CD14-positive monocyte (primary cell): ENCODE data around the gene ZNF608. TPM values are rescaled to one million over a fixed set of nuclear protein-coding genes. Genes with fewer than 3 reads are reported as not detected.

Experiments used
- DNase-seq, 3 donors: peaks; one replicate each; pipeline ENCODE4 v3.0.0-alpha.2; 2011 to 2022
- H2AFZ ChIP-seq: 2 replicates; pipeline ENCODE4 v1.6.0; 2012; ENCODE audit warnings: mild to moderate bottlenecking, low read depth, low read length, inconsistent platforms; ENCODE audit not compliant: insufficient read depth, poor library complexity, severe bottlenecking
- H3K27ac ChIP-seq, 2 donors: 1 replicate in 1 of 2; 2 replicates in 1 of 2; pipeline ENCODE4 v1.5.1; 2012 to 2013; ENCODE audit warnings: low read length in 2 of 2, control low read depth in 1 of 2, inconsistent platforms in 1 of 2, low read depth in 1 of 2, mild to moderate bottlenecking in 1 of 2
- H3K27me3 ChIP-seq, 2 donors: one replicate each; pipeline versions ENCODE4 v1.6.0 to v1.6.1; 2011 to 2013; ENCODE audit warnings: low read length in 2 of 2; ENCODE audit not compliant: control insufficient read depth in 2 of 2, insufficient read depth in 2 of 2
- H3K36me3 ChIP-seq, 2 donors: replicated peaks in 1 of 2; 1 replicate in 1 of 2; 2 replicates in 1 of 2; pipeline versions ENCODE4 v1.5.1 to v1.6.1; 2012 to 2013; ENCODE audit warnings: low read length in 2 of 2, control low read depth in 1 of 2, inconsistent platforms in 1 of 2, mild to moderate bottlenecking in 1 of 2; ENCODE audit not compliant: insufficient read depth in 2 of 2, control insufficient read depth in 1 of 2
- H3K4me1 ChIP-seq, 2 donors: 1 replicate in 1 of 2; 2 replicates in 1 of 2; pipeline versions ENCODE4 v1.5.1 to v1.6.1; 2012 to 2013; ENCODE audit warnings: low read length in 2 of 2, control low read depth in 1 of 2, inconsistent platforms in 1 of 2, mild to moderate bottlenecking in 1 of 2, moderate library complexity in 1 of 2; ENCODE audit not compliant: insufficient read depth in 2 of 2, control insufficient read depth in 1 of 2
- H3K4me2 ChIP-seq: replicated peaks from 2 replicates; pipeline ENCODE3; 2012; ENCODE audit warnings: low read length, moderate library complexity, mild to moderate bottlenecking; ENCODE audit not compliant: poor library complexity, severe bottlenecking; ENCODE audit errors: extremely low read depth
- H3K4me3 ChIP-seq, 3 experiments: fragments of 200-600 bp in 1 of 3; sonication (generic) in 1 of 3; replicated peaks in 1 of 3; 1 replicate in 2 of 3; 2 replicates in 1 of 3; pipeline ENCODE4 v1.5.1; 2011 to 2013; ENCODE audit warnings: low read length in 3 of 3, mild to moderate bottlenecking in 3 of 3, control low read depth in 2 of 3, low read depth in 2 of 3, inconsistent platforms in 1 of 3, moderate library complexity in 1 of 3
- H3K79me2 ChIP-seq: 2 replicates; pipeline ENCODE4 v1.6.0; 2012; ENCODE audit warnings: mild to moderate bottlenecking, control low read depth, inconsistent platforms, low read length, moderate library complexity; ENCODE audit not compliant: insufficient read depth
- H3K9ac ChIP-seq: 2 replicates; pipeline ENCODE4 v1.6.0; 2017; ENCODE audit warnings: low read length, mild to moderate bottlenecking; ENCODE audit not compliant: insufficient read depth, poor library complexity, severe bottlenecking
- H3K9me3 ChIP-seq, 2 donors: replicated peaks in 1 of 2; 1 replicate in 1 of 2; 2 replicates in 1 of 2; pipeline versions ENCODE4 v1.5.1 to v1.6.1; 2012 to 2013; ENCODE audit warnings: low read length in 2 of 2, control low read depth in 1 of 2; ENCODE audit not compliant: control insufficient read depth in 1 of 2, insufficient read depth in 1 of 2
- H4K20me1 ChIP-seq: 2 replicates; pipeline ENCODE4 v1.6.0; 2012; ENCODE audit warnings: mild to moderate bottlenecking, low read length, control low read depth, moderate library complexity; ENCODE audit not compliant: insufficient read depth
- H3K27ac Mint-ChIP-seq, 7 donors: one replicate each; pipeline ENCODE4 v1.8.0; 2020; ENCODE audit warnings: mild to moderate bottlenecking in 7 of 7, mixed read lengths in 7 of 7, moderate library complexity in 6 of 7, inconsistent platforms in 2 of 7
- H3K27me3 Mint-ChIP-seq, 3 donors: one replicate each; pipeline ENCODE4 v1.8.0; 2021 to 2022; ENCODE audit warnings: low read depth in 3 of 3, mild to moderate bottlenecking in 3 of 3, mixed read lengths in 3 of 3, moderate library complexity in 3 of 3, inconsistent platforms in 1 of 3
- H3K36me3 Mint-ChIP-seq, 2 donors: one replicate each; pipeline ENCODE4 v1.8.0; 2020; ENCODE audit warnings: mixed read lengths in 2 of 2, inconsistent platforms in 1 of 2, mild to moderate bottlenecking in 1 of 2
- H3K4me1 Mint-ChIP-seq: one replicate; pipeline ENCODE4 v1.8.0; 2020; ENCODE audit warnings: mild to moderate bottlenecking, mixed read lengths
- H3K4me3 Mint-ChIP-seq, 2 donors: one replicate each; pipeline ENCODE4 v1.8.0; 2020; ENCODE audit warnings: mild to moderate bottlenecking in 2 of 2, mixed read lengths in 2 of 2, moderate library complexity in 1 of 2
- H3K9me3 Mint-ChIP-seq, 7 donors: one replicate each; pipeline ENCODE4 v1.8.0; 2020 to 2022; ENCODE audit warnings: mixed read lengths in 7 of 7, mild to moderate bottlenecking in 6 of 7, moderate library complexity in 6 of 7, inconsistent platforms in 2 of 7
- WGBS: methylation state at CpG from one replicate; pipeline ENCODE4 v1.1.5; 2013; ENCODE audit warnings: missing lambda C conversion rate; ENCODE audit not compliant: insufficient coverage; 5-methylcytosine and 5-hydroxymethylcytosine counted together
- intact Hi-C, 2 donors: fragments of 100-400 bp; cut with micrococcal nuclease; formaldehyde crosslinking; loops; one replicate each; pipeline versions ENCODE4 v1.15.0 to v1.15.1; 2023
- polyA plus RNA-seq, 3 donors: library from polyadenylated mRNA; depleted of rRNA in 1 of 3; unstranded in 2 of 3; stranded (reverse) in 1 of 3; fragments of 300-500 nt in 2 of 3; fragments of >200 nt in 1 of 3; fragmentation: Illumina TruSeq in 2 of 3; gene quantifications; 1 replicate in 2 of 3; 2 replicates in 1 of 3; pipeline ENCODE4 v1.2.3, GENCODE V29; 2012 to 2021
- TF ChIP-seq, protein P1 (sequence below): fragments of 200-600 bp; IDR thresholded peaks from one replicate; pipeline ENCODE4 v1.8.0; 2022; ENCODE audit warnings: antibody characterized with exemption, mild to moderate bottlenecking

The ZNF608 gene
- polyA plus RNA-seq, 3 donors, result 0.05 TPM; not detected in 2

DNA sequence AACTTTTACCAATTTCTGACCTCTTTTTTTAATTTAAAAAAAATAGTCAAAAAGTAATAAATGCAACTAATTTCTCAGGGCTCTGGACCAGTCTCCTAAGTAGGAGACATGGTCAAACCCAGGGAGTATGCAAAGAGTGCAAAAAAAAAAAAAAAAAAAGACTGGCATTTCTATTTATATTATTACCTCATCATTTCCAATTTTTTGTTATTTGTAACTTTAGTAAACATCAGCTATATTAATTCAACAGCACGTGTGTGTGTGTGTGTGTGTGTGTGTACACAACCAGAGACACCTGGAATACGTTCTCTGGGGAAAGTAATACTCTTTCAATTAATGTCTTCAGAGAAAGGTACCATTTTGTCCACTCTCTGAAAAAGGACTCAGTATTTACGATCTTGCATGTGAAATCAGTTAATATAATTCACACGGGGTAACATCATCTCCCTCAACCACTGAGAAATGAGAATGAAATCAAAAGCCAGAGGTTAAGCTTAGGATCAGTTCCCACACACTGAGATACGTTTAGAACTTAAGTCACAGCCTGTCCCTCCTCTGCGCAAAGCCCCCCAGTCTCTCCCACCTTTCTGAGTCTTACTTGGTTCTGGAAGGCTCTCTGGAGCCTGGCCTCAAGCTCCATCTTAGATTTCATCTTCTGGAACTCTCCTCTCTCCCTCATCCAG, 21.9 kb downstream of the ZNF608 start:
- intact Hi-C loops, result no loop called here
- no peak overlapping the region for H3K4me3 Mint-ChIP-seq
- H3K4me3 ChIP-seq, result no peak overlapping the region
- H3K27ac ChIP-seq, result no peak overlapping the region
- H3K36me3 Mint-ChIP-seq, result no peaks in the 10 kb centered on the region
- H3K27ac Mint-ChIP-seq, result peak overlapping the region in 1 of 7 donors; percentile 6
- H3K9me3 Mint-ChIP-seq, result peaks cover 0 to 2% (median 0%) of the 10 kb centered on the region in 7 donors
- peaks cover 0 to 2% (median 2%) of the 10 kb centered on the region in 3 donors for H3K27me3 Mint-ChIP-seq
- no peak for DNase-seq
- no peaks in the 10 kb centered on the region for H4K20me1 ChIP-seq
- no peaks in the 10 kb centered on the region for H3K79me2 ChIP-seq
- H3K36me3 ChIP-seq, result no peaks in the 10 kb centered on the region
- 94% methylated on average over 2 of the region's 6 CpGs for WGBS
- no peaks in the 10 kb centered on the region for H3K27me3 ChIP-seq
- H2AFZ ChIP-seq, result no peak overlapping the region
- no peaks in the 10 kb centered on the region for H3K9me3 ChIP-seq
- H3K4me1 ChIP-seq, result no peaks in the 10 kb centered on the region
- no peak overlapping the region for H3K9ac ChIP-seq
- H3K4me2 ChIP-seq, result no peak overlapping the region
- H3K4me1 Mint-ChIP-seq, result no peaks in the 10 kb centered on the region
- TF ChIP-seq, protein P1, sequence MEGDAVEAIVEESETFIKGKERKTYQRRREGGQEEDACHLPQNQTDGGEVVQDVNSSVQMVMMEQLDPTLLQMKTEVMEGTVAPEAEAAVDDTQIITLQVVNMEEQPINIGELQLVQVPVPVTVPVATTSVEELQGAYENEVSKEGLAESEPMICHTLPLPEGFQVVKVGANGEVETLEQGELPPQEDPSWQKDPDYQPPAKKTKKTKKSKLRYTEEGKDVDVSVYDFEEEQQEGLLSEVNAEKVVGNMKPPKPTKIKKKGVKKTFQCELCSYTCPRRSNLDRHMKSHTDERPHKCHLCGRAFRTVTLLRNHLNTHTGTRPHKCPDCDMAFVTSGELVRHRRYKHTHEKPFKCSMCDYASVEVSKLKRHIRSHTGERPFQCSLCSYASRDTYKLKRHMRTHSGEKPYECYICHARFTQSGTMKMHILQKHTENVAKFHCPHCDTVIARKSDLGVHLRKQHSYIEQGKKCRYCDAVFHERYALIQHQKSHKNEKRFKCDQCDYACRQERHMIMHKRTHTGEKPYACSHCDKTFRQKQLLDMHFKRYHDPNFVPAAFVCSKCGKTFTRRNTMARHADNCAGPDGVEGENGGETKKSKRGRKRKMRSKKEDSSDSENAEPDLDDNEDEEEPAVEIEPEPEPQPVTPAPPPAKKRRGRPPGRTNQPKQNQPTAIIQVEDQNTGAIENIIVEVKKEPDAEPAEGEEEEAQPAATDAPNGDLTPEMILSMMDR, result no peak

DNA sequence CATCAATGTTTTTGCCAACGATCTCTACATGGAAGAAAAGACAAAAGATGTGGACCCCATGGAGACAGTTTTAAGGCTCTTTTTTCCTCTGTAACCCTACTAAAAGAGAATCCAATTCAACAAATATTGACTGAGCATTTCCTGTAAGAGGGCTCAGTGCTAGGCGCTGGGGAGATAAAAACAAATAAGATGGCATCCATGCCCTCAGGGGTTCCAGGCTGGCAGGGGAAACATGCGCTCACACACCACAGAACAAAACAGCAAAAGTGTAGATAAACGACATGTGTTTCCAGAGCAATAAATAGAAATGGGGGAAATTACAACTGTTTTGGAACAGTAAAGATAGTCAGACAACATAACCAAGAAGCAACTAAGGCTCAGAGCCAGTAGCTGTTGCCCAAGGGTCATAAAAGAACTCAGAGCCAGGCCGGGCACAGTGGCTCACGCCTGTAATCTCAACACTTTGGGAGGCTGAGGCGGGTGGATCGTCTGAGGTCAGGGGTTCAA, 25.2 kb downstream of the ZNF608 start:
- H3K79me2 ChIP-seq, result no peaks in the 10 kb centered on the region
- no peak overlapping the region for H3K27ac Mint-ChIP-seq
- intact Hi-C loops, result no loop called here
- no peak for DNase-seq
- H3K36me3 Mint-ChIP-seq, result no peaks in the 10 kb centered on the region
- no peaks in the 10 kb centered on the region for H3K27me3 ChIP-seq
- H3K4me3 Mint-ChIP-seq, result no peak overlapping the region
- no peaks in the 10 kb centered on the region for H3K9me3 Mint-ChIP-seq
- 100% methylated on average over 1 of the region's 8 CpGs for WGBS
- H3K4me3 ChIP-seq, result no peak overlapping the region
- no peaks in the 10 kb centered on the region for H4K20me1 ChIP-seq
- H3K36me3 ChIP-seq, result no peaks in the 10 kb centered on the region
- H3K4me1 ChIP-seq, result no peaks in the 10 kb centered on the region
- no peak overlapping the region for H2AFZ ChIP-seq
- H3K4me2 ChIP-seq, result no peak overlapping the region
- no peak overlapping the region for H3K27ac ChIP-seq
- H3K27me3 Mint-ChIP-seq, result peaks cover 0 to 4% (median 0%) of the 10 kb centered on the region in 3 donors
- H3K9me3 ChIP-seq, result no peaks in the 10 kb centered on the region
- TF ChIP-seq, protein P1, result no peak
- H3K9ac ChIP-seq, result no peak overlapping the region
- no peaks in the 10 kb centered on the region for H3K4me1 Mint-ChIP-seq
